Caco-2 (cell line): Measurements from ENCODE around the gene NUDT15. TPM values are rescaled to one million over a fixed set of nuclear protein-coding genes. Genes with fewer than 3 reads are reported as not detected.

Experiments used
- BruUV-seq: library from RNA; stranded (reverse); fragments of 400-500 nt; replicated peaks from 2 replicates; lab custom pipeline; 2021; lab: Mats Ljungman, UMichigan
- CTCF ChIA-PET: fragments of 300-600 bp; sonication (Branson Sonifier 250); formaldehyde crosslinking; loops from one replicate; lab custom pipeline; 2022; ENCODE audit warnings: antibody characterized with exemption; lab: Charles Lee
- POLR2A ChIA-PET: fragments of 300-600 bp; sonication (Branson Sonifier 250); formaldehyde crosslinking; loops from one replicate; lab custom pipeline; 2022; ENCODE audit warnings: antibody characterized with exemption; lab: Charles Lee
- DNase-seq, 2 experiments: peaks; one replicate each; pipeline versions ENCODE4 v3.0.0 to v3.0.0-alpha.2; 2020 to 2022
- H3K27me3 ChIP-seq: replicated peaks from 2 replicates; pipeline ENCODE4 v1.6.0; 2011; ENCODE audit warnings: low read length; ENCODE audit not compliant: control insufficient read depth, insufficient read depth
- H3K36me3 ChIP-seq: 2 replicates; pipeline ENCODE4 v1.5.1; 2011; ENCODE audit warnings: low read length; ENCODE audit not compliant: control insufficient read depth, insufficient read depth
- H3K4me1 ChIP-seq: fragments of 250-450 bp; sonication (Bioruptor Pico); 2 replicates; pipeline ENCODE4 v1.5.1; 2020; ENCODE audit warnings: mild to moderate bottlenecking
- H3K4me3 ChIP-seq: 2 replicates; pipeline ENCODE4 v1.5.1; 2011; ENCODE audit warnings: low read depth, mild to moderate bottlenecking, control low read depth, low read length
- H3K9me3 ChIP-seq: fragments of 250-450 bp; sonication (Bioruptor Pico); 2 replicates; pipeline ENCODE4 v1.5.1; 2020; ENCODE audit warnings: mild to moderate bottlenecking, moderate library complexity
- H3K27ac Mint-ChIP-seq: one replicate; pipeline ENCODE4 v1.8.0; 2022; ENCODE audit warnings: mixed read lengths; ENCODE audit not compliant: unreplicated experiment
- H3K27me3 Mint-ChIP-seq: one replicate; pipeline ENCODE4 v1.8.0; 2022; ENCODE audit warnings: mixed read lengths; ENCODE audit not compliant: insufficient read depth, unreplicated experiment
- H3K36me3 Mint-ChIP-seq: one replicate; pipeline ENCODE4 v1.8.0; 2022; ENCODE audit warnings: mild to moderate bottlenecking, mixed read lengths; ENCODE audit not compliant: insufficient read depth, unreplicated experiment
- H3K4me1 Mint-ChIP-seq: one replicate; pipeline ENCODE4 v1.8.0; 2022; ENCODE audit warnings: low read depth, mixed read lengths; ENCODE audit not compliant: unreplicated experiment
- H3K4me3 Mint-ChIP-seq: one replicate; pipeline ENCODE4 v1.8.0; 2022; ENCODE audit warnings: mild to moderate bottlenecking, moderate library complexity, mixed read lengths; ENCODE audit not compliant: unreplicated experiment
- H3K9me3 Mint-ChIP-seq: one replicate; pipeline ENCODE4 v1.8.0; 2022; ENCODE audit warnings: mixed read lengths; ENCODE audit not compliant: unreplicated experiment
- CTCF ChIP-seq, 2 experiments: fragments of 200-600 bp in 1 of 2; IDR thresholded peaks; 1 replicate in 1 of 2; 2 replicates in 1 of 2; pipeline versions ENCODE4 v1.5.1 to v1.8.0; 2011 to 2022; ENCODE audit warnings: antibody characterized with exemption in 1 of 2, control low read depth in 1 of 2, inconsistent platforms in 1 of 2, low read depth in 1 of 2, low read length in 1 of 2, mild to moderate bottlenecking in 1 of 2, moderate library complexity in 1 of 2; ENCODE audit not compliant: insufficient read depth in 1 of 2, severe bottlenecking in 1 of 2, unreplicated experiment in 1 of 2
- intact Hi-C: fragments of 100-400 bp; cut with micrococcal nuclease; formaldehyde crosslinking; loops from one replicate; pipeline ENCODE4 v1.10.0; 2022; ENCODE audit not compliant: unreplicated experiment
- total RNA-seq: library from RNA; stranded (reverse); gene quantifications from 2 replicates; pipeline ENCODE4 v1.2.3, GENCODE V29; 2022

Gene NUDT15
- total RNA-seq, 1 experiment from 2014 or later = 36.0 TPM

DNA sequence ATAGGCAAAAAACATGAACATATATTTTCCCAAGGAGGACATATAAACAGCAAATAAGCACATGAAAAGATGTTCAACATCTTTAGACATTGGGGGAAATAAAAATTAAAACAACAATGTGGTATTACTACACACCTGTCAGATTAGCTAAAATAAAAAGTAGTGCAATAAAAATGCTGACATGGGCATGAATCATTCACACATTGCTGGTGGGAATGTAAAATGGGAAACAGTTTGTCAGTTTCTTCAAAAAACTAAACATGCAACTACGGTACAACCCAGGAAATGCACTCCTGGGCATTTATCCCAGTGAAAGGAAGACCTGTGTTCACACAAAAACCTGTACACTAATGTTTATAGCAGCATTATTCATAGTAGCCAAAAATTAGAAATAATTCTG lies 31.1 kb upstream of the NUDT15 start:
- ChIA-PET POLR2A (no interaction called here), CTCF (no interaction called here)
- Mint-ChIP-seq H3K27me3 (no peaks in the 10 kb centered on the region), H3K4me3 (no peak overlapping the region), H3K27ac (no peak overlapping the region), H3K36me3 (peaks cover 6% of the 10 kb centered on the region), H3K4me1 (peaks cover 20% of the 10 kb centered on the region), H3K9me3 (peaks cover 1% of the 10 kb centered on the region)
- no TSS peak for BruUV-seq
- intact Hi-C loops = no loop called here
- TF ChIP-seq CTCF (IDR thresholded peaks at IDR 0.05; ENCODE audit: insufficient read depth in 1 of 2, low read depth in 1 of 2, low read length in 1 of 2, severe bottlenecking in 1 of 2, unreplicated experiment in 1 of 2) = no peak
- no peaks in the 10 kb centered on the region for H3K9me3 ChIP-seq
- no peaks in the 10 kb centered on the region; the same call in 1 of the 2 replicates for H3K36me3 ChIP-seq
- DNase-seq = no peak
- H3K4me3 ChIP-seq = no peak overlapping the region
- peaks cover 14% of the 10 kb centered on the region for H3K4me1 ChIP-seq
- no peaks in the 10 kb centered on the region for H3K27me3 ChIP-seq

- H3K36me3 ChIP-seq = no peaks in the 10 kb centered on the region; the same call in 1 of the 2 replicates
- peaks cover 14% of the 10 kb centered on the region for H3K4me1 Mint-ChIP-seq
- no peaks in the 10 kb centered on the region for H3K27me3 Mint-ChIP-seq
- H3K9me3 ChIP-seq = peaks cover 11% of the 10 kb centered on the region; the same call in 1 of the 2 replicates
- POLR2A ChIA-PET = no interaction called here
- H3K36me3 Mint-ChIP-seq = no peaks in the 10 kb centered on the region
- no peaks in the 10 kb centered on the region for H3K27me3 ChIP-seq
- TF ChIP-seq CTCF (IDR thresholded peaks at IDR 0.05; ENCODE audit: insufficient read depth in 1 of 2, low read depth in 1 of 2, low read length in 1 of 2, severe bottlenecking in 1 of 2, unreplicated experiment in 1 of 2) = no peak
- CTCF ChIA-PET = no interaction called here
- intact Hi-C loops = no loop called here
- no peak overlapping the region for H3K4me3 Mint-ChIP-seq
- peaks cover 9% of the 10 kb centered on the region for H3K9me3 Mint-ChIP-seq
- peak in 1 of 2 experiments; percentile 26 for DNase-seq
- H3K4me1 ChIP-seq = peaks cover 7% of the 10 kb centered on the region; the same call in 1 of the 2 replicates
- no peak overlapping the region for H3K27ac Mint-ChIP-seq
- BruUV-seq = no TSS peak
- no peak overlapping the region for H3K4me3 ChIP-seq
Measured at GRCh38 chr13:48009284-48009683, 28.2 kb upstream of the NUDT15 start.

- POLR2A ChIA-PET = no interaction called here
Measured at GRCh38 chr13:48010698-48011097, 26.8 kb upstream of the NUDT15 start.

More at GRCh38 chr13:48010698-48011097, 26.8 kb upstream of the NUDT15 start:
- H3K36me3 ChIP-seq = no peaks in the 10 kb centered on the region; the same call in 1 of the 2 replicates
- peaks cover 11% of the 10 kb centered on the region; the same call in 1 of the 2 replicates for H3K9me3 ChIP-seq
- intact Hi-C loops = no loop called here
- CTCF ChIA-PET = interaction anchor here (0.6 kb wide), 1 partner anchor 14 kb away, joined by 4 read pairs; no protein-coding TSS in a partner anchor
- BruUV-seq = no TSS peak
- no peaks in the 10 kb centered on the region for H3K27me3 ChIP-seq
- DNase-seq = no peak
- H3K27me3 Mint-ChIP-seq = no peaks in the 10 kb centered on the region
- H3K4me3 Mint-ChIP-seq = no peak overlapping the region
- no peaks in the 10 kb centered on the region for H3K36me3 Mint-ChIP-seq
- H3K4me1 ChIP-seq = peaks cover 7% of the 10 kb centered on the region; the same call in 1 of the 2 replicates
- H3K9me3 Mint-ChIP-seq = peaks cover 9% of the 10 kb centered on the region
- H3K4me1 Mint-ChIP-seq = peaks cover 14% of the 10 kb centered on the region
- H3K27ac Mint-ChIP-seq = no peak overlapping the region
- TF ChIP-seq CTCF (IDR thresholded peaks at IDR 0.05; ENCODE audit: insufficient read depth in 1 of 2, low read depth in 1 of 2, low read length in 1 of 2, severe bottlenecking in 1 of 2, unreplicated experiment in 1 of 2) = no peak
- H3K4me3 ChIP-seq = no peak overlapping the region
